ENCODE results near the gene CXXC5.

GRCh38 chr5:139638090-139638735 is 9.9 kb upstream of the CXXC5 start:
- TF ChIP-seq TSC22D4 (tag; IDR thresholded peaks at IDR 0.05) = no peak
- no peak for TF ChIP-seq DLX4 (CRISPR knock-in tag; IDR thresholded peaks at IDR 0.05)
- no peak for TF ChIP-seq EP300 (IDR thresholded peaks at IDR 0.05; ENCODE audit: low read length)
- no peak for TF ChIP-seq NELFE (IDR thresholded peaks at IDR 0.05; ENCODE audit: insufficient read depth, insufficient read length)
- TF ChIP-seq SMC3 (conservative IDR thresholded peaks at IDR 0.05; ENCODE audit: insufficient read depth, low read depth, low read length) = no peak
- TF ChIP-seq CEBPZ (IDR thresholded peaks at IDR 0.05; ENCODE audit: borderline replicate concordance, low read depth, low read length) = no peak
- no peak for TF ChIP-seq JUND (IDR thresholded peaks at IDR 0.05; ENCODE audit: borderline replicate concordance, low read depth, low read length)
- no peak for TF ChIP-seq JUND (tag; IDR thresholded peaks at IDR 0.05; ENCODE audit: borderline replicate concordance, low read depth, low read length)
- no peak for TF ChIP-seq GABPA (tag; conservative IDR thresholded peaks at IDR 0.05; ENCODE audit: low read depth)
- TF ChIP-seq ZC3H4 (CRISPR knock-in tag; IDR thresholded peaks at IDR 0.05; ENCODE audit: borderline replicate concordance) = no peak
- no peak for TF ChIP-seq CTCF (IDR thresholded peaks at IDR 0.05 in 2 of 3, conservative IDR thresholded peaks at IDR 0.05 in 1 of 3; ENCODE audit: insufficient read depth in 2 of 3, low read depth in 1 of 3, low read length in 3 of 3)

All from K562 (cell line).